OCI-LY3 (cell line): ENCODE results near the gene TAF1C.

Experiments
- H2AFZ ChIP-seq: fragments of 200-600, 300-600 bp; shearing (Covaris generic); 2 replicates; pipeline ENCODE4 v1.6.0; 2014; ENCODE audit warnings: antibody characterized with exemption, low read depth, low read length
- H3K27ac ChIP-seq: fragments of 200-600, 300-600 bp; sonication (generic); 2 replicates; pipeline ENCODE4 v1.5.1; 2014; ENCODE audit warnings: mild to moderate bottlenecking, low read length, moderate library complexity, mixed read lengths
- H3K27me3 ChIP-seq: fragments of 200-600, 300-600 bp; sonication (generic); 2 replicates; pipeline ENCODE4 v1.6.1; 2014; ENCODE audit warnings: low read depth, low read length, mixed read lengths
- H3K36me3 ChIP-seq: fragments of 200-600, 300-600 bp; sonication (generic); replicated peaks from 2 replicates; pipeline ENCODE3; 2014; ENCODE audit warnings: low read depth, low read length, mixed read lengths
- H3K4me1 ChIP-seq: fragments of 300-600, 200-600 bp; sonication (generic); 2 replicates; pipeline ENCODE4 v1.6.1; 2014; ENCODE audit warnings: low read length, mixed read lengths
- H3K4me2 ChIP-seq: fragments of 200-600, 300-600 bp; sonication (generic); 2 replicates; pipeline ENCODE4 v1.6.1; 2014; ENCODE audit warnings: low read length, mixed read lengths
- H3K4me3 ChIP-seq: fragments of 300-600, 200-600 bp; sonication (generic); 2 replicates; pipeline ENCODE4 v1.5.1; 2014; ENCODE audit warnings: antibody characterized with exemption, mild to moderate bottlenecking, low read length, moderate library complexity
- H3K79me2 ChIP-seq: fragments of 300-600, 200-600 bp; shearing (Covaris generic); 2 replicates; pipeline ENCODE4 v1.6.1; 2014; ENCODE audit warnings: mild to moderate bottlenecking, low read length, mixed read lengths
- H3K9ac ChIP-seq: fragments of 300-600, 200-600 bp; shearing (Covaris generic); 2 replicates; pipeline ENCODE4 v1.6.0; 2014; ENCODE audit warnings: mild to moderate bottlenecking, low read length, moderate library complexity
- H3K9me3 ChIP-seq: fragments of 200-600, 300-600 bp; shearing (Covaris generic); 2 replicates; pipeline ENCODE4 v1.6.1; 2014; ENCODE audit warnings: low read length, mixed read lengths; ENCODE audit not compliant: insufficient read depth
- H4K20me1 ChIP-seq: fragments of 200-600, 300-600 bp; sonication (generic); 2 replicates; pipeline ENCODE4 v1.6.1; 2016; ENCODE audit warnings: low read length, mixed read lengths; ENCODE audit not compliant: insufficient read depth
- CTCF ChIP-seq: fragments of 200-600, 300-600 bp; sonication (generic); IDR thresholded peaks from 2 replicates; pipeline ENCODE4 v1.5.1; 2014; ENCODE audit warnings: antibody characterized with exemption, low read length, low read depth
- EZH2phosphoT487 ChIP-seq: fragments of 200-600 bp; shearing (Covaris generic); IDR thresholded peaks from 2 replicates; pipeline ENCODE4 v1.6.1; 2018; ENCODE audit warnings: antibody characterized with exemption, mixed run types, low read depth

Gene TAF1C

GRCh38 chr16:84226026-84226425, 39.2 kb upstream of the TAF1C start:
- no peak for TF ChIP-seq CTCF
- TF ChIP-seq EZH2phosphoT487 = no peak
- peaks cover 11% of the 10 kb centered on the region for H3K27me3 ChIP-seq
- no peak overlapping the region for H3K9ac ChIP-seq
- H3K9me3 ChIP-seq = no peaks in the 10 kb centered on the region
- H4K20me1 ChIP-seq = no peaks in the 10 kb centered on the region
- H3K36me3 ChIP-seq = no peaks in the 10 kb centered on the region
- H3K79me2 ChIP-seq = no peaks in the 10 kb centered on the region
- no peak overlapping the region for H3K27ac ChIP-seq
- no peak overlapping the region for H3K4me3 ChIP-seq
- H3K4me2 ChIP-seq = no peak overlapping the region
- no peaks in the 10 kb centered on the region for H3K4me1 ChIP-seq
- no peak overlapping the region for H2AFZ ChIP-seq

GRCh38 chr16:84225571-84225970, 38.7 kb upstream of the TAF1C start:
- TF ChIP-seq CTCF (no peak), EZH2phosphoT487 (no peak)
- Histone ChIP-seq H3K9ac (no peak overlapping the region), H3K27me3 (peaks cover 13% of the 10 kb centered on the region), H3K4me2 (no peak overlapping the region), H3K4me1 (no peaks in the 10 kb centered on the region), H4K20me1 (no peaks in the 10 kb centered on the region), H3K79me2 (no peaks in the 10 kb centered on the region), H3K9me3 (no peaks in the 10 kb centered on the region), H3K27ac (no peak overlapping the region), H3K36me3 (no peaks in the 10 kb centered on the region), H3K4me3 (no peak overlapping the region), H2AFZ (no peak overlapping the region)

GRCh38 chr16:84225126-84225525, 38.3 kb upstream of the TAF1C start:
- Histone ChIP-seq H3K9me3 (no peaks in the 10 kb centered on the region), H4K20me1 (no peaks in the 10 kb centered on the region), H3K79me2 (no peaks in the 10 kb centered on the region), H2AFZ (no peak overlapping the region), H3K4me1 (no peaks in the 10 kb centered on the region), H3K4me3 (no peak overlapping the region), H3K27ac (no peak overlapping the region), H3K36me3 (no peaks in the 10 kb centered on the region), H3K4me2 (no peak overlapping the region), H3K27me3 (peaks cover 13% of the 10 kb centered on the region), H3K9ac (no peak overlapping the region)
- TF ChIP-seq EZH2phosphoT487 = no peak
- TF ChIP-seq CTCF = no peak

GRCh38 chr16:84224554-84224953, 37.7 kb upstream of the TAF1C start:
- Histone ChIP-seq H3K79me2 (no peaks in the 10 kb centered on the region), H3K27ac (no peak overlapping the region), H3K4me3 (no peak overlapping the region), H3K4me2 (no peak overlapping the region), H3K9me3 (no peaks in the 10 kb centered on the region), H4K20me1 (no peaks in the 10 kb centered on the region), H3K9ac (no peak overlapping the region), H3K27me3 (peaks cover 13% of the 10 kb centered on the region), H3K4me1 (no peaks in the 10 kb centered on the region), H2AFZ (no peak overlapping the region), H3K36me3 (no peaks in the 10 kb centered on the region)
- TF ChIP-seq CTCF (no peak), EZH2phosphoT487 (no peak)
